ENCODE data around the gene EIF4B.

- TF ChIP-seq CTCF (IDR thresholded peaks at IDR 0.05): no peak
- TF ChIP-seq POLR2A (IDR thresholded peaks at IDR 0.05): peak in 1 of 2 donors; percentile 63
Observed at GRCh38 chr12:53049571-53050318, 43.5 kb downstream of the EIF4B start, which contains the start of gene TNS2.
